HG03280 (cell line): ENCODE measurements around the gene CLEC18A.
"Not testable (repeated sequence)": the region's sequence is repeated elsewhere in the genome, so short reads cannot be mapped to it uniquely, and the experiment has no call there.

ENCODE experiments used
- ATAC-seq: cut with Tn5 transposase; IDR thresholded peaks from one replicate; pipeline ENCODE4 v1.9.1; 2021; ENCODE audit warnings: mild to moderate bottlenecking, moderate library complexity; ENCODE audit not compliant: unreplicated experiment

The CLEC18A gene

GRCh38 chr16:69951017-69951671 lies at the start of gene CLEC18A:
Gene CLEC18A, plus strand, starts transcription at chr16:69951334. Its CDS starts 33 bp downstream, at chr16:69951367.
- not testable (repeated sequence) for ATAC-seq

GRCh38 chr16:69903865-69904415 lies 47.2 kb upstream of the CLEC18A start:
- no peak for ATAC-seq

- ATAC-seq = no peak
Observed at GRCh38 chr16:69904495-69905170, 46.5 kb upstream of the CLEC18A start.

- no peak for ATAC-seq
Observed at GRCh38 chr16:69905171-69905555, 46.0 kb upstream of the CLEC18A start.

GRCh38 chr16:69906838-69907401 lies 44.2 kb upstream of the CLEC18A start:
- ATAC-seq = no peak

- no peak for ATAC-seq
Observed at GRCh38 chr16:69909043-69909442, 42.1 kb upstream of the CLEC18A start.

GRCh38 chr16:69909760-69910159 lies 41.4 kb upstream of the CLEC18A start:
- no peak for ATAC-seq

- no peak for ATAC-seq
Observed at GRCh38 chr16:69910964-69911363, 40.2 kb upstream of the CLEC18A start.

- no peak for ATAC-seq
Observed at GRCh38 chr16:69916462-69916861, 34.7 kb upstream of the CLEC18A start.

- ATAC-seq = no peak
Observed at GRCh38 chr16:69917311-69917710, 33.8 kb upstream of the CLEC18A start.

- ATAC-seq = no peak
Observed at GRCh38 chr16:69917739-69918138, 33.4 kb upstream of the CLEC18A start.

GRCh38 chr16:69918241-69918640 lies 32.9 kb upstream of the CLEC18A start:
- ATAC-seq = no peak

- no peak for ATAC-seq
Observed at GRCh38 chr16:69921127-69921526, 30.0 kb upstream of the CLEC18A start.

GRCh38 chr16:69922200-69922599 lies 28.9 kb upstream of the CLEC18A start:
- ATAC-seq = no peak

- no peak for ATAC-seq
Observed at GRCh38 chr16:69924041-69924775, 26.9 kb upstream of the CLEC18A start.

- ATAC-seq = no peak
Observed at GRCh38 chr16:69924777-69925191, 26.4 kb upstream of the CLEC18A start.

GRCh38 chr16:69925311-69925710 lies 25.8 kb upstream of the CLEC18A start:
- ATAC-seq = no peak

GRCh38 chr16:69926241-69926640 lies 24.9 kb upstream of the CLEC18A start:
- ATAC-seq = no peak

GRCh38 chr16:69927056-69927757 lies 23.9 kb upstream of the CLEC18A start:
- no peak for ATAC-seq

- no peak for ATAC-seq
Observed at GRCh38 chr16:69928856-69929400, 22.2 kb upstream of the CLEC18A start.
